HG03108 (cell line): ENCODE results near the gene STRBP.
"Not testable (repeated sequence)": the region's sequence is repeated elsewhere in the genome, so short reads cannot be mapped to it uniquely, and the experiment has no call there.

ENCODE experiments used
- ATAC-seq: cut with Tn5 transposase; IDR thresholded peaks from one replicate; pipeline ENCODE4 v1.9.1; 2021; ENCODE audit warnings: moderate library complexity; ENCODE audit not compliant: unreplicated experiment

STRBP gene

DNA sequence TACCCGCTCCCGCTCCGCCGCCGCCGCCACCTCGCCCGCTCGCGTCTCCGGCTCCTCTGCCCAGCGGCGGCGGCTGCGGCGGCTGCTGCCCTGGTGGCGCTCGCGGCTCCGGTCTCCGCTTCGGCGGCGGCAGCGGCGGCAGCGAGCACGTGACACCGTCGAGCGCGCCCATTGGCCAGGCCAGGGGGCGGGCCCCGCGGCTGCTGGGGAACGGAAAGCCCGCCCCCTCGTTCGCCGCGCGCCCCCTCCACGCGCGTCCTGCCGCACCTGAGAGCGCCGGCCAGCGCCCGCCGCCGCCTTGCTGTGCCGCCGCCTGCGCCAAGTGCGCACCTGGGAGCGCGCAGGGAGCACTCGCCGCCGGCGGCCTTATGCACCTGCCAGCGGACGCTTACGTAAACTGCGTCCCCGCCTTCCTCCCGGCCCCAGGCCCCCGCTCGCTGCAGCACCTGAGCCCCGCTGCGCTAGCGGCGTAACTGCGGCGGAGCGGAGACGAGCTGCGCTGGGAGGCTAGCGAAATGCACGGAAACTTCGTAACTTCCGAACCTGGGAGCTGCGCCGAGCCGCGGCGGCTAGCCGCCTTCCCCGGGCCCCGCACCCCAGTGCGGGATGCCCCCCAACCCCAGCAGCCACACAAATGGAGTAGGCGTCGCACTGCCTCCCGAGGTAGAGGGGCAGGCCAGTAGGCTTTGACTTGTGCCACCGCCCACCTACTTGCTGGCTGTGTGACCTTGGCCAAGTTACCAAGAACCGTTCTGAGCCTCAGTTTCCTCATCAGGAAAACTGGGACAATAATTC is at the start of gene STRBP:
TSS of gene STRBP (minus strand) at position 122 of the 795 bp plus-strand sequence. CDS start 84,452 bp downstream, outside the sequence.
- ATAC-seq = peak; percentile 82

- no peak for ATAC-seq
These were observed 47.8 kb upstream of the STRBP start for GRCh38 chr9:123316053-123316718.

- ATAC-seq = no peak
These were observed 47.2 kb upstream of the STRBP start for GRCh38 chr9:123315635-123316034.

DNA sequence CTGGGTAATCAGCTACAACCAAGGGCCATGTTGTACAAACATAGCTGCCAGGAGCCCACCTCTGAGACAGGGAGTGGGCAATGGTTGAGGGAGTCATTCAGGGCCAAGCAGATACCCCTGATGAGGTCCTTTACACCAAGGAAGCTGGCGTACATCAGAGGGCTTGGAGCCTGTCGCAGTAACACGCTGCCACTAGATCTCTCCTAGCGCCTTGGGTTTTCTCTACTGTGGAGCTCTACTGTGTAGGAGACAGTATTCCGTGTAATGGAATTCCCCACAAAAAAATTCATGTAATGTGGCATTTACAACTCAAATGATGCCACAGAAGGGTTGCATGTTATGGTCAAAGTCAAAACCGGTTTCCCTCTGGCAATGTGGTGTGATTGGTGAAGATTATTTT is 46.2 kb upstream of the STRBP start:
- no peak for ATAC-seq

DNA sequence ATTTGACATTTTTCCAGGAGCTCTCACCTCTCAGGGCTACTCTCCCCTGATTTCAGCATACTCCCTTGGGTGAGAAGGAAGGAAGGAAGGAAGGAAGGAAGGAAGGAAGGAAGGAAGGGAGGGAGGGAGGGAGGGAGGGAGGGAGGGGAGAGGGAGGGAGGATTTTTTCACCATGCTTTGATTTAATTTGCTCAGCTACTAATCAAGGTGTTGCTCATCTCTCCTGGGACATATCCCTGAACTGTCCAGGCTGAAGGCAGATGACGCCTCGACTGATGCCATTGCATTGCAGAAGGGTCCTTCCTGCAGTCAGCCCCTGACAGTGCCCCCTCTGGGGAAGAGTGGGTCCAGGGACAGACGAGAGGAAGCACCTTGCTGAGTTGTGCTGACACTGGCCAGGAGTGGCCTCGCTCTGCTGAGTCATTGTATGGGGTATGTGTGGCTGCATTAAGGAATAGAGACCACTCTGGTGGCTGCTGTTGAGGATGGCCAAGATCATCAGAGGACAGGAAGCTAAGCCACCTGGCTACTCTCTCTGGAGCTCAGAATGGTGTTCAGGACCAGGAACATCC is 44.0 kb upstream of the STRBP start:
- no peak for ATAC-seq

GRCh38 chr9:123311250-123311752 is 42.9 kb upstream of the STRBP start:
- no peak for ATAC-seq

DNA sequence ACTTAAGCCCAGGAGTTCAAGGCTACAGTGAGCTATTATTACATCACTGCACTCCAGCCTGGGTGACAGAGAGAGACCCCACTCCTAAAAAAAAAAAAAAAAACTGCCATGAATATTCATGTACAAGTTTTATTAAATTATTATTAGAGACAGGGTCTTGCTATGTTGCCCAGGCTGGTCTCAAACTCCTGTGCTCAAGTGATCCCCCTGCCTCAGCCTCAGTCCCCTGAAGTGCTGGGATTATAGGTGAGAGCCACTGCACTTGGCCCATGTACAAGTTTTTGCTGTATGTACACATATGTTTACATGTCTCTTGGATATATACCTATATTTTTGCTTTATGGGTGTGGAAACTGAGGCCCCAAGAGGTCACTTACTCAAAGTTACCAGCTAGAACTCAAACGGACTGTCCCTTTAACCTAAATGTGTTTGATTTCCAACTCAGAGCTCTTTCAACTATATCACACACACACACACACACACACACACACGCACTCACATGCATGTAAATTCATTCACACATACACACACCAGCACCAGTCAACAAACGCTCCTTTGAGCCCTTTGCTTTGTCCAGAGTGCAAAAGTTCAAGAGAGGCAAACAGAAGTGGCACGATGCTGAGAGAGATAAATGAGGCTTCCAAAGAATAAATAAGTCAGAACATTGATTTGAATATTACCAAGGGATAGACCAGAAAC is 42.3 kb upstream of the STRBP start:
- no peak for ATAC-seq

DNA sequence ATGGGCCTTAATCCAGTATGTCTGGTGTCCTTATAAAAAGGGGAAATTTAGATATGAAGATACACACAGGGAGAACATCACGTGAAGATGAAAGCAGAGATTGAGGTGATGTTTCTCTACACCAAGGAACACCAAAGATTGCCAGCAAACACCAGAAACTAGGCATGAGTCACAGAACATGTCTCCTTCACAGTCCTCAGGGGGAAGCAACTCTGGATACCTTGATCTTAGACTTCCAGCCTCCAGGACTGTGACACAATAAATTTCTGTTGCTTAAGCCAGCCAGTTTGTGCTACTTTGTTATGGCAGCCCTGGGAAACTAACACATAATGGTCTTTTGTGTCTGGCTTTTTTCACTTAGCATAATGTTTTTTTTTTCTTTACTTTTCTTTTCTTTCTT is 41.2 kb upstream of the STRBP start:
- ATAC-seq = no peak

GRCh38 chr9:123305879-123306278 is 37.5 kb upstream of the STRBP start:
- ATAC-seq = no peak

DNA sequence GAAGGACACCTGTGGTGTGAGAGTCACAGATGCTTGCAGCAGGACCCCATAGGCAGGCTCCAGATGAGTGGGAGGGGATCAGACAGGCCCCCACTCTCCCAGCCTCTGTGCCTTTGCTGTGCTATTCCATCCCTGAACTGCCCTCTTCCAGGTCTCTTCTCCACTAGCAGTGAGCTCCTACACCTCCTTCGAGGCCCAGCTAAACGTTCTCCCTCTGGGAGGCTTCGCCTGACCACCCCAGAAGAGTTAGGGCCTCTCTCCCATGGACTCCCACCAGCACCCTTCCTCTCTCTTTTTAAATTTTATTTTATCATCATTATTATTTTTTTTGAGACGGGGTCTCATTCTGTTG is 35.9 kb upstream of the STRBP start:
- ATAC-seq = no peak

DNA sequence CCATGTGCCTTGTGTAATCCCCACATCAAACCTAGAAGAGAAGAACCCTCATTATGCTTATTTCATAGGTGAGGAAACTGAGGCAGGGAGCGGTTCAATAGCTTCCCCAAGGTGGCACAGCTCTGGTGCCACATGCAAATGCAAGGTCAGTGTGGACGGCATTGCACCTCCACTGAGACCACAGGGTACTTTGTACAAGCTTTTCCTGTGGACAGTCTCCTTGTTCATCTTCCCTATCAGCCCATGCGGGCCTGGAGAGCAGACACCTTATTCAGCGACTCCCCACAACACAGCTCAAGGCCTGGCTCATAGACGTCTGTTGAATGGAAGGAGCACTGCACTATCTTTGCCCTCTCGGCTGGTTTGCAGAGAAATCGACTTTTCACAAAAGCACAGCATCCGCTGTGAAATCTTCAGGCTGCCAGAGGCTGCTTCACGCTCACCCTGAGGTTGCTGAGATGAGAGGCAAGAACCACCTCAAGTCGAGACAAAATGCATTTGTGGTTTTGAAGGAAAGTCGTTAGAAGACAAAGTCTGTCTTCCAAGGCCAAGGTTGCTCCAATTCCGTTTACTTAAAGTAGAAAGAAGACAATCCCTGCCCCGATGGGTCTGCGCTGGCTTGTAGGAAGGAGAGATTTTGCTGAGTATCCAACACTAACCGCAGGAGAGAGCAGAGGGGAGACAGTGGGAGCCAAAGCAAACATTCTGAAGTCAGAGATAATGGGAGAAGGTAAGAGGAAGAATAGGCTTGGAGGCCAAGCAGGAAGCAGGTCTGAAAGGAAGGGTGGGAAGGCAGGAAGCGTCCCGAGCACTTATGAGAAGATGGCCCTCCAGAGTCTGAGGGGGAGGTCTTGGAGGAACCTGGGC is 34.2 kb upstream of the STRBP start:
- no peak for ATAC-seq

- ATAC-seq = not testable (repeated sequence)
These were observed 33.5 kb upstream of the STRBP start for GRCh38 chr9:123301936-123302335.

- no peak for ATAC-seq
These were observed 32.2 kb upstream of the STRBP start for GRCh38 chr9:123300554-123300953.

GRCh38 chr9:123299558-123300126 is 31.3 kb upstream of the STRBP start:
- no peak for ATAC-seq

DNA sequence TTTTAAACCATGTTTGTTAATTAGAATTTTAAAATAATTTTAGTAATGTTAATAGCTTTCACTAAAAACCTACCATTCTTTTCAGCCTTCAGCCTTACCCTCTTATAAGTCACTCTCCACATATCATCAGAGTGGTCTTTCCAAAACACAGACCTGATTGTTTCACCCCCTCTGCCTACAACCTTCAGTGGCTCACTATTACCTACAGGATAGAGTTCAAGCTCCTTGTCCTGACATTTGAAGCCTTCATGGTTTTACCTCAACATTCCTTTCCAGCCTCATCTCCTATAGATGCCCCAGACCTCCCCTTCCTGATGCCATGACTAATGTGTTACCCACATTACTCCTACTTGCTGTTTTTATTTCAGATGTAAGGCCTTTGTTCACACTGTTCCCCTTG is 27.8 kb upstream of the STRBP start:
- ATAC-seq = no peak

- ATAC-seq = no peak
These were observed 23.4 kb upstream of the STRBP start for GRCh38 chr9:123291736-123292135.

DNA sequence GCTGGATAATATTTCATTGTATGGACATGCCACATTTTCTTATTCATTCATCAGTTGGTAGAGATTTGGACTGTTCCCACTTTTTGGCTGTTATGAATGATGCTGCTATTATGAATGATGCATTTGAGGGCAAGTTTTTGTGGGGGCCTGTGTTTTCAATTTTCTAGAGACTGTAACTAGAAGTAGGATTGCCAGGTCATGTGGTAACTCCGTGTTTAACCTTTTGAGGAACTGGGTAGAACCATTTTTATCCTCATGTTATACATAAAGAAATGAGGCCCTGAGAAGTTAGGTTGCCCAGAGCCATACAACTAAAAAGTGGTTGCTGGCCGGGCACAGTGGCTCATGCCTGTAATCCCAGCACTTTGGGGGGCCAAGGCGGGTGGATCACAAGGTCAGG is 22.4 kb upstream of the STRBP start:
- ATAC-seq = no peak

GRCh38 chr9:123287639-123288038 is 19.3 kb upstream of the STRBP start:
- ATAC-seq = no peak

- no peak for ATAC-seq
These were observed 17.9 kb upstream of the STRBP start for GRCh38 chr9:123286324-123286723.

DNA sequence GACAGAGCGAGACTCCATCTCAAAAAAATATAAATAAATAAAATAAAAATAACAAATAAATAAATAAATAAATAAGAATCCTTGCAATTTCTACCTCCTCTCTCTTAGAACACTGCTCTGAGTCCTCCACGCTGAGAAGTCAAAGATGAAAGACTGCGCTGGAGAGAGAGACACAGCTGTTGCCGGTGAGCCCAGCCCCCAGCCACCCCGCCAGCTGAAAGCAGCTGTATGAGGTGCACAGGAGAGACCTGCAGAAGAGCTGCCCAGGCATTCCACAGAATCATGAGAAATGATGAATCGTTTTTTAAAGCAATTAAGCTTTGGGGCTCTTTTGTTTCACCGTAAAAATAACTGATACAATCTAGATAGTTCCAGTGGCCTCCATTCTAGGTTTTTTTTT is 16.3 kb upstream of the STRBP start:
- ATAC-seq = no peak
